GM12801 (cell line): ENCODE results near the gene MCM3AP.

Experiments used
- CTCF ChIP-seq: IDR thresholded peaks from one replicate; pipeline ENCODE4 v1.5.1; 2011; ENCODE audit warnings: control low read depth; ENCODE audit not compliant: insufficient read length; ENCODE audit errors: extremely low read depth

Gene MCM3AP

DNA sequence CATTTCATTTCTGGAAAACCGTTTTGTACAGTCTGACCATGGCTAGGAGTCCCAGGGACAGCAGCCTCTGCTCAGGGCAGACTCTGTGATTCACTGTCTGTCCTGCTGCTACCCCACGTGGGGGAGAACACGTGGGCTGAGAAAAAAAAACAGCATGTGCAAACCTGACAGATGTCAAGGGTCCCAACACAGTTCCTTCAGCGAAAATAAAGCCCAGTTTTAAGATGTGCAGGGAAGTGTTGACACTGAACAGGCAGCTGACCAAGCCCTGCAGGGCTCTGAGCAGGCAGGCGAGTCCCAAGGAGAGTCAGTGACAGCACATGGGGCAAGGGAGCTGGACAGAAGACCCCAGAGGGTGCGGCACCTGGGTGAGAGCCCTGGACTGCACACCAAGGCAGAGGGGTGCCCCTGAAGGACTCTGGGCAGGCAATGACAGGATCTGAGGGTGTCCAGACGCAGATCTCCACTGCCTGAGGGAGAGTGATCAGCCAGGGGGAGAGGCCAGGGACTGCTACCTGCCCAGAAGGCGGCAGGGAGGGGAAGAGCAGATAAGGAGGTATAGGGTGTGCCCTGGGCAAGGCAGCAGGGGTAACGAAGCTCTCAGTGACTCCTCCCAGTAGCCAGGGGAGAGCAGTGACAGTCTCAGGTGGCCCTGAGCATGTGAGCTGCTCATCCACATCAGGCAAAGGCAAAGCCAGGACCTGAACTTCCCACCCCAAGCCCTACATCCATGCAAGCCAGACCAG lies 96.0 kb downstream of the MCM3AP start:
- TF ChIP-seq CTCF: no peak

DNA sequence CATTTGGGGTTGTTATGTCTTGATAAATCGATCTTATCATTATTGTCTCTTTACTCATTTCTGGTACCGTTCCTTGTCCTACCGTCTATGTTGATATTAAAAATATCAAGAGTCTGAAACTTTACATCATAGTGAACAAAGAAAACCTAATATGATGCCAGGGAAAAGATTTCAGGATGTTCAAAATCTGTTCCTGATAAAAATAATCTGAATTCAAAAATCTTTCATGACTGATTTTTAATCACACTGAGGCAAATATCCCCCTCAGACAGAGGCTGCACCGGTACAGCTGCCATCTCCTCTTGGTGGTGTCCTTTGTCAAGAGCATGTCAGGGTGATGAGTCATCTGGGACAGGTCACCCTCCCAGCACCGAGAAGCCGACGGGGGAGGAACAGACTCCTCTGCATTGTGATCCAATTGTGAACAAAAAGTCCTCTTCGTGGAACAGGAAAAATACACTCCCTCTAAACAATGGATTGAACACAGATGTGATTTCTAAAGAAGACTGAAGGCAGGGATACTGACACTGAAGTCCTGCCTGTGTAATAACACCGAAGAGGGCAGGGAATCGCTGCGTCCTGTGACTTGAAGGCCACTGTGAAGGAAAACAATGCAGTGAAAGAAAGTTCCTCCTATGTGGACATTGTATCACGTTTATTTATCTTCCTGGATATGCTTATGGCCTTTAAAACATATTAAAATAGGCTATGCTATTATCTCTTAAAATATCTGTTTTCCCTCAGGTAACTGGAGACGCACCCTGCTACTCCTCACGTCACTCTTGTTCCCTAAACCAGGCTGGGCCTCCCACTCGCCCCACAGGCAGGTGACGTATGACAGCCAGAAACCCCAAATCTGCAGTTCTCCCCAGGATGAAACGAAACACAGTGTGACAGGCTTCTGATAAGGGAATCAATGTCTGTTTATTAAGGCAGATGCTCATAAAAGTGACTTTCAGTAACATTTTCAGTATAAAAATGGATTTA lies 96.9 kb downstream of the MCM3AP start:
- no peak for TF ChIP-seq CTCF

DNA sequence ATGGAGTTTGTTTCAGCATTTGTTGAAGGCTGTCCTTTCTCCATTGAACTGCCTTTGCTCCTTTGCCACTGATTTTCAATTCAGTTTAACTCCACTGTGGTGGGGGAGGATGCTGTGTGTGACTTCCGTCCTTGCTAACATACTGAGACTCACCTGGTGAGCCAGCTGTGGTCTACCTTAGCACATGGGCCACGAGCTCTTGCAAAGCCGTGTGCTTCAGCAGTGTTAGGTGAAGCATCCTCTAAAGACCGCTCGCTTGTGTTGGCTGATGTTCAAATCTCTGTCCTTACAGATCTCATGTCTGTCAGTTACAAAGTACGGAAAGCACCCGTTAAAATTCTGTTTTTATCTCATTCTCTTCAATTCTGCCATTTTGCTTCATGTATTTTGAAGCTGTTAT lies 97.6 kb downstream of the MCM3AP start:
- no peak for TF ChIP-seq CTCF

DNA sequence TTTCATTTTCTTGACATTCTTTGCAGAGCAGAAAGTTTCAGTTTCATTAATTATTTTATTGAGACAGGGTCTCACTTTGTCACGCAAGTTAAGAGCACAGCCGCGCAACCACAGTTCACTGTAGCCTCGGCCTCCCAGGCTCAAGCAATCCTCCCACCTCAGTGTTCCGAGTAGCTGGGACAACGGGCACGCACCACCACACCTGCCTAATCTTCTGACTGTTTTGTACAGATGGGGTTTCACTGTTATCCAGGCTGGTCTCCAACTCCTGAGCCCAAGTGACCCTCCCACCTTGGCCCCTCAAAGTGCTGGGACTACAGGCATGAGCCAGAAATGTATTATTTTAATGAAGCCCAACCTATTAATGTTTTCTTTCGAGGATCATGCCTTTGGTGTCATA lies 98.2 kb downstream of the MCM3AP start:
- no peak for TF ChIP-seq CTCF

GRCh38 chr21:46185716-46186115 lies 99.7 kb downstream of the MCM3AP start:
- no peak for TF ChIP-seq CTCF
